ENCODE data around the gene GPS1. TPM values are rescaled to one million over a fixed set of nuclear protein-coding genes. Genes with fewer than 3 reads are reported as not detected.

The GPS1 gene
- total and polyA plus RNA-seq, 10 of the 15 experiments (the other 5 are each of a cell fraction or from before 2014, with no cell fraction given), result 2.2 to 146 (median 77.7) TPM

- TF ChIP-seq USF1 (IDR thresholded peaks at IDR 0.05; ENCODE audit: borderline replicate concordance, extremely low read length, insufficient read depth, low read depth, low read length), result no peak
- TF ChIP-seq NR2C2 (IDR thresholded peaks at IDR 0.05; ENCODE audit: borderline replicate concordance, control insufficient read depth, insufficient read length, low read depth), result no peak
- TF ChIP-seq IRF3 (IDR thresholded peaks at IDR 0.05), result no peak
- no peak for TF ChIP-seq ELK1 (IDR thresholded peaks at IDR 0.05; ENCODE audit: low read depth, low read length)
- no peak for TF ChIP-seq IRF5 (IDR thresholded peaks at IDR 0.05; ENCODE audit: borderline replicate concordance)
- no peak for TF ChIP-seq SIN3A (IDR thresholded peaks at IDR 0.05; ENCODE audit: low read depth, low read length)
- no peak for TF ChIP-seq NFXL1 (IDR thresholded peaks at IDR 0.05; ENCODE audit: borderline replicate concordance)
- no peak for TF ChIP-seq MYC (IDR thresholded peaks at IDR 0.05; ENCODE audit: insufficient read depth, insufficient read length, insufficient replicate concordance, low read length, severe bottlenecking)
- no peak for TF ChIP-seq USF2 (IDR thresholded peaks at IDR 0.05; ENCODE audit: borderline replicate concordance, low read depth, low read length)
- TF ChIP-seq MXI1 (IDR thresholded peaks at IDR 0.05; ENCODE audit: low read depth, low read length), result no peak
- TF ChIP-seq MAX (IDR thresholded peaks at IDR 0.05; ENCODE audit: low read depth, low read length), result no peak
- TF ChIP-seq ZBTB33 (IDR thresholded peaks at IDR 0.05), result no peak
Measured at GRCh38 chr17:82101301-82101715, 49.6 kb downstream of the GPS1 start (continued).
